NB4 (cell line): ENCODE measurements around the gene ZNF445.

Source experiments
- POLR2A ChIP-seq: IDR thresholded peaks from 2 replicates; pipeline ENCODE4 v1.6.1; 2011; ENCODE audit warnings: mild to moderate bottlenecking; ENCODE audit not compliant: insufficient read length; ENCODE audit errors: extremely low read depth
- TF ChIP-seq, protein P1 (sequence below): IDR thresholded peaks from one replicate; pipeline ENCODE4 v1.5.1; 2012; ENCODE audit warnings: low read depth, low read length

DNA sequence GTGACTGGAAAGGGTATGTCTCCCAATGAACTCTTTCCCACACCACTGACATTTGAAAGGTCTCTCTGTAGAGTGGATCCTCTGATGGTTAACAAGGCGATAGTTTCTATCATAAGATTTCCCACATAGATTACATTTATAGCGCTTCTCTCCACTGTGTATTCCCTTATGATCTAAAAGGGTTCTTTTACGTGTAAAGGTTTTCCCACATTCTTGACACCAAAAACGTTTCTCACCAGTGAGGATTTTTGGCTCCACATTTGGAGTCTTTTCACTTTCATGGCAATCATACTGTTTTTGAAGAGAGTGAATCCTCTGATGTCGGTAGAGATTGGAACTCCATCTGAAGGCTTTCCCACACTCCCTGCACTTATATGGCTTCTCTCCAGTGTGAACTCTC lies 30.5 kb downstream of the ZNF445 start:
- TF ChIP-seq POLR2A, result no peak
- TF ChIP-seq, protein P1, sequence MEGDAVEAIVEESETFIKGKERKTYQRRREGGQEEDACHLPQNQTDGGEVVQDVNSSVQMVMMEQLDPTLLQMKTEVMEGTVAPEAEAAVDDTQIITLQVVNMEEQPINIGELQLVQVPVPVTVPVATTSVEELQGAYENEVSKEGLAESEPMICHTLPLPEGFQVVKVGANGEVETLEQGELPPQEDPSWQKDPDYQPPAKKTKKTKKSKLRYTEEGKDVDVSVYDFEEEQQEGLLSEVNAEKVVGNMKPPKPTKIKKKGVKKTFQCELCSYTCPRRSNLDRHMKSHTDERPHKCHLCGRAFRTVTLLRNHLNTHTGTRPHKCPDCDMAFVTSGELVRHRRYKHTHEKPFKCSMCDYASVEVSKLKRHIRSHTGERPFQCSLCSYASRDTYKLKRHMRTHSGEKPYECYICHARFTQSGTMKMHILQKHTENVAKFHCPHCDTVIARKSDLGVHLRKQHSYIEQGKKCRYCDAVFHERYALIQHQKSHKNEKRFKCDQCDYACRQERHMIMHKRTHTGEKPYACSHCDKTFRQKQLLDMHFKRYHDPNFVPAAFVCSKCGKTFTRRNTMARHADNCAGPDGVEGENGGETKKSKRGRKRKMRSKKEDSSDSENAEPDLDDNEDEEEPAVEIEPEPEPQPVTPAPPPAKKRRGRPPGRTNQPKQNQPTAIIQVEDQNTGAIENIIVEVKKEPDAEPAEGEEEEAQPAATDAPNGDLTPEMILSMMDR, result no peak
